Activated CD4-positive, alpha-beta T cell treated with anti-CD3 and anti-CD28 coated beads, Interleukin-2, amount 50 U/mL, for 48 hours (primary cell): ENCODE results near the gene SNRPF.

Experiments used
- DNase-seq, 2 experiments: peaks; one replicate each; pipeline ENCODE4 v3.0.0-alpha.2; 2020

Gene SNRPF

GRCh38 chr12:95859947-95860850 is 1.4 kb downstream of the SNRPF start:
- DNase-seq = no peak

- DNase-seq = no peak
Observed at GRCh38 chr12:95862038-95862437, 3.3 kb downstream of the SNRPF start.

- DNase-seq = no peak
Observed at GRCh38 chr12:95863337-95863736, 4.6 kb downstream of the SNRPF start.

- no peak for DNase-seq
Observed at GRCh38 chr12:95870897-95871296, 12.1 kb downstream of the SNRPF start.

- DNase-seq = no peak
Observed at GRCh38 chr12:95874452-95874851, 15.7 kb downstream of the SNRPF start.

GRCh38 chr12:95877622-95878021 is 18.9 kb downstream of the SNRPF start:
- DNase-seq = no peak

- no peak for DNase-seq
Observed at GRCh38 chr12:95880895-95881294, 22.1 kb downstream of the SNRPF start.

GRCh38 chr12:95881331-95881955 is 22.7 kb downstream of the SNRPF start:
- no peak for DNase-seq

GRCh38 chr12:95882080-95882479 is 23.3 kb downstream of the SNRPF start:
- no peak for DNase-seq

GRCh38 chr12:95882873-95883272 is 24.1 kb downstream of the SNRPF start:
- DNase-seq = no peak

- no peak for DNase-seq
Observed at GRCh38 chr12:95884998-95885397, 26.2 kb downstream of the SNRPF start.

GRCh38 chr12:95887311-95887710 is 28.6 kb downstream of the SNRPF start:
- no peak for DNase-seq

GRCh38 chr12:95890958-95891357 is 32.2 kb downstream of the SNRPF start:
- DNase-seq = no peak

- DNase-seq = no peak
Observed at GRCh38 chr12:95896846-95897245, 38.1 kb downstream of the SNRPF start.

GRCh38 chr12:95898081-95898480 is 39.3 kb downstream of the SNRPF start:
- DNase-seq = no peak

GRCh38 chr12:95908573-95908972 is 49.8 kb downstream of the SNRPF start:
- DNase-seq = no peak

GRCh38 chr12:95909871-95910270 is 51.1 kb downstream of the SNRPF start:
- DNase-seq = no peak
